Activated CD4-positive, alpha-beta T cell treated with anti-CD3 and anti-CD28 coated beads for 36 hours (primary cell): ENCODE results near the gene MGMT. TPM values are rescaled to one million over a fixed set of nuclear protein-coding genes. Genes with fewer than 3 reads are reported as not detected.

Source experiments
- ATAC-seq: fragments of 200-7000 bp; cut with Tn5 transposase; one replicate; pipeline ENCODE4 v1.10.0; 2021; ENCODE audit warnings: mild to moderate bottlenecking, moderate library complexity
- CTCF ChIA-PET: fragments of 350-600 bp; sonication (Branson Sonifier 250); formaldehyde crosslinking; loops from one replicate; lab custom pipeline; 2021; ENCODE audit warnings: antibody characterized with exemption; lab: Charles Lee
- POLR2A ChIA-PET: fragments of 350-600 bp; sonication (Branson Sonifier 250); formaldehyde crosslinking; loops from one replicate; lab custom pipeline; 2021; ENCODE audit warnings: antibody characterized with exemption, inconsistent platforms; lab: Charles Lee
- DNase-seq: peaks from one replicate; pipeline ENCODE4 v3.0.0-alpha.2; 2020
- H3K27ac Mint-ChIP-seq: one replicate; pipeline ENCODE4 v1.8.0; 2021; ENCODE audit warnings: mixed read lengths
- H3K27me3 Mint-ChIP-seq: one replicate; pipeline ENCODE4 v1.8.0; 2021; ENCODE audit warnings: mixed read lengths
- H3K36me3 Mint-ChIP-seq: one replicate; pipeline ENCODE4 v1.8.0; 2021; ENCODE audit warnings: low read depth, mixed read lengths
- H3K4me1 Mint-ChIP-seq: one replicate; pipeline ENCODE4 v1.8.0; 2021; ENCODE audit warnings: mixed read lengths
- H3K4me3 Mint-ChIP-seq: one replicate; pipeline ENCODE4 v1.8.0; 2021; ENCODE audit warnings: mild to moderate bottlenecking, moderate library complexity, mixed read lengths
- H3K9me3 Mint-ChIP-seq: one replicate; pipeline ENCODE4 v1.8.0; 2021; ENCODE audit warnings: low read depth, mixed read lengths
- intact Hi-C, 2 experiments: fragments of 100-400 bp; cut with DNase I in 1 of 2; cut with micrococcal nuclease in 1 of 2; formaldehyde crosslinking; loops; one replicate each; pipeline versions ENCODE4 v1.14.2 to v1.15.1; 2022 to 2024; cut with DNase I, micrococcal nuclease
- total RNA-seq, 2 experiments: library from RNA; stranded (reverse); gene quantifications; one replicate each; pipeline ENCODE4 v1.2.3, GENCODE V29; 2021

Gene MGMT
- total RNA-seq, 2 experiments from 2014 or later, result 18.0 to 22.8 TPM

DNA sequence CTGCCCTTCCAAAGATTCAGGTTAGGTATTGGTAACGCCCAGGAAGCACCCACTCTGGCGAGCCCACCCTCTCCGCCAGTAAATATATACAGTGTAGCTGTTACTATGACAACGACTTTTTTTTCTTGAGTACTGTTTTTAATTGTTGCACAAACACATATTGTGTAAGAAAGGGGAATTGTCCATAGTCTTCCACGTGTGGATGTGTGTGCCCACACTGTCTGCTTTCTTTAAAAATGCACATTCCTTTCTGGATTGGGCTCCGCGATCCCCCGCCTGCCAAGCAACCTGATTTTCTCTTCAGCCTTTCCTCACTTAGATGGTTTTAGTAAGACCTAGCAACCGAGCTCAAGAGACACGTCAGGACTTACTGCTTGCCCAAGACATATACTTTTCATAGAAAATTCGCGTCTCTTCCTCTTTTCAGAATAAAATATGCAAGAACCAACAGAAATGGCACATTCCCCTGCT lies 249.2 kb downstream of the MGMT start:
- POLR2A ChIA-PET, result interaction anchor here (0.6 kb wide), 1 partner anchor 243 kb away, joined by 3 read pairs; no protein-coding TSS in a partner anchor
- CTCF ChIA-PET, result no interaction called here
- Mint-ChIP-seq H3K27me3 (no peaks in the 10 kb centered on the region), H3K4me3 (no peak overlapping the region), H3K4me1 (no peaks in the 10 kb centered on the region), H3K9me3 (peaks cover 13% of the 10 kb centered on the region), H3K27ac (no peak overlapping the region), H3K36me3 (peaks cover 48% of the 10 kb centered on the region)
- intact Hi-C loops, result no loop called here
- ATAC-seq, result no peak
- DNase-seq, result no peak

DNA sequence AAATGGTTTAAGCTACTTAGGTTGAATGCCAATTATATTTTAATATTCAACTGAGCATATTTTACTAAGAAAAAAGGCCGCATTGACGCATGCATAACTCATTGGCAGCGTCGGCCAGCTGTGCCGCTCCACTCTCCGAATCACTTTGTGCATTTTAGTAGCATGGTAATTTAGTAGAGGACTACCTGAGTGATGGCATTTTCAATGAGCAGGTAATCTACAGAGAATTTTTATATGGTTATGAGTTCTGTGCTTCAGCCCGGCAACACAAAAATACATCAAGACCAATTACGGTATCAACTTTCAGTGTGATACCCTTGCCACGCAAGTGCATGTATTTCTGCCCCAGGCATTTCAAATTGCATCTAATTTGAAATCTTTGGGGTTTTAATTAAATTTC lies 249.8 kb downstream of the MGMT start:
- intact Hi-C loops, result no loop called here
- Mint-ChIP-seq H3K9me3 (peaks cover 13% of the 10 kb centered on the region), H3K27ac (no peak overlapping the region), H3K4me1 (no peaks in the 10 kb centered on the region), H3K36me3 (peaks cover 49% of the 10 kb centered on the region), H3K27me3 (no peaks in the 10 kb centered on the region), H3K4me3 (no peak overlapping the region)
- ATAC-seq (no peak), DNase-seq (no peak)
- POLR2A ChIA-PET, result no interaction called here
- CTCF ChIA-PET, result no interaction called here

DNA sequence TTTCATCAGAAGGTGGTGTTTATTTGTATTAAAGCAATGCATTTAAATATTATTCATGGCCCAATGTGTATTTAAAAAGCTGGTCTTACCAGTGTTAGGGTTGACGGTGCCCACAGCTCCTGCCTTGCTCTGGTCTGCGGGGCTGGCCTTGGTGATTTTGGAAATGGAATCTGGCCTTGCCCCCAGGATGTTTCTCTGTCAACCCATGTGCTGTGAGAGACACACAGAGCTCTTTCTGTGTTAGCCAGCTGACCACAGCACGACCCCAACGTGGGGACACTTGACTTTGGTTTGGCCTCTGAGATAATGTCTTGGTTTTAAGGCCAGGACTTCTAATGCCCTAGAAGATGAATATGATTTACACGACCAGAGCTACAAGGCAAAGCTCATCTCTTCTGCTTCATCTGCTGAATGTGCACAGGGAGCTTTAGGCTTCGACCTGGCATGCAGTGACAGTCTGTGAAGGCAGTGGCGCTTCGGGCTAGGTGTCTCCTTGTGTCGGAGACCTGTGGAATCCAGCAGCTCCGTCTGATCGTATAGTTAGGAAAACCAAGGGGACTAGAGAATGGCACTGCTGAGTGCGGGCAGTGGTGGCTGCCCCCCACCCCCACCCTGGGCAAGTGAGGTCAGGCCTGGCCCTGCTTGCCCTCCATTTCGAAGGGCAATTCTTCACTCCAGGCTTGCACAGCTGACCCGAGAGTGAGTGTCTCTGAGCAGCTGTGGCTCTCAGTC lies 250.9 kb downstream of the MGMT start:
- Mint-ChIP-seq H3K4me1 (no peaks in the 10 kb centered on the region), H3K27me3 (no peaks in the 10 kb centered on the region), H3K9me3 (peaks cover 13% of the 10 kb centered on the region), H3K27ac (no peak overlapping the region), H3K4me3 (no peak overlapping the region), H3K36me3 (peaks cover 54% of the 10 kb centered on the region)
- no peak for ATAC-seq
- ChIA-PET CTCF (no interaction called here), POLR2A (no interaction called here)
- no peak for DNase-seq
- intact Hi-C loops, result no loop called here

DNA sequence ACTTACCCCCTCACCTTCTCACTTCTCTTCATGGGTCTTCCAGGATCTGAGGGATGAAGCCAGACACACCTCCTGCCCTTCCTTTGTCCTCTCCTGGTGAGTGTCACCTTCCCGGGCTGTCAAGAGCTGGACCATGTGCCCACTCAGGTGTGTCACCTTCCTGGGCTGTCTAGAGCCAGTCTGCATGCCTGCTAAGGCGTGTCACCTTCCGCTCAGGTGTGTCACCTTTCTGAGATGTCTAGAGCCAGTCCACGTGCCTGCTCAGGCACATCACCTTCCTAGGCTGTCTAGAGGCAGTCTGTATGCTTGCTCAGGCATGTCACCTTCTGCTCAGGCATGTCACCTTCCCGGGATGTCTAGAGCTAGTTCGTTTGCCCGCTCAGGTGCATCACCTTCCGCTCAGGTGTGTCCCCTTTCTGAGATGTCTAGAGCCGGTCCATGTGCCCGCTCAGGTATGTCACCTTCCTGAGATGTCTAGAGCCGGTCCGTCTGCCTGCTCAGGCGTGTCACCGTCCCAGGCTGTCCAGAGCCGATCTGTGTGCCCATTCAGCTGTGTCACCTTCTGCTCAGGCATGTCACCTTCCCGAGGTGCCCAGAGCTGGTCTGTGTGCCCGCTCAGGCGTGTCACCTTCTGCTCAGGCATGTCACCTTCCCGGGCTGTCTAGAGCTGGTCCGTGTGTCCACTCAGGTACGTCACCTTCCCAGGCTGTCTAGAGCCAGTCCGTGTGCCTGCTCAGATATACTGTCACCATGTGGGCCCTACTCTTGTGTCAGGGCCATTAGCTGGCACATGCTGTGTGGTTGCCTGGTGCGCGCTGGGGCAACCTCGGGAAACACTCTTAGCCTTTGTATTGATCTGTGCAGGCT lies 251.7 kb downstream of the MGMT start:
- ChIA-PET CTCF (no interaction called here), POLR2A (no interaction called here)
- ATAC-seq (no peak), DNase-seq (no peak)
- Mint-ChIP-seq H3K27me3 (no peaks in the 10 kb centered on the region), H3K9me3 (peaks cover 13% of the 10 kb centered on the region), H3K27ac (no peak overlapping the region), H3K4me3 (no peak overlapping the region), H3K36me3 (peaks cover 55% of the 10 kb centered on the region), H3K4me1 (no peaks in the 10 kb centered on the region)
- intact Hi-C loops, result no loop called here

DNA sequence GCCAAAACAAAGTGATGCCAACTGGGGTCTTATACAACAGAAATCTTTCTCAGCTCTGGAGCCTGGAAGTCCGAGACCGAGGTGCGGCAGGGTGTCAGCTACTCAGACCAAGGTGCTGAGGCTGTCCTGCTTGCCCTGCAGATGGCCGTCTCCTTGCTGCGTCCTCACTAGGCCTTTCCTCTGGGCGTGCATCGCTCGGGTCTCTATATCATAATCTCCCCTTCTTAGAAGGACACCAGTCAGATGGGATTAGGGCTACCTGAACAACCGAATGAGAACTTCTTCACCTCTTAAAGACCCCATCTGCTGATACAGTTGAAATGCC lies 252.3 kb downstream of the MGMT start:
- H3K9me3 Mint-ChIP-seq, result peaks cover 13% of the 10 kb centered on the region
- CTCF ChIA-PET, result no interaction called here
- no peaks in the 10 kb centered on the region for H3K27me3 Mint-ChIP-seq
- intact Hi-C loops, result no loop called here
- POLR2A ChIA-PET, result no interaction called here
- no peak overlapping the region for H3K4me3 Mint-ChIP-seq
- no peak overlapping the region for H3K27ac Mint-ChIP-seq
- no peak for DNase-seq
- H3K4me1 Mint-ChIP-seq, result no peaks in the 10 kb centered on the region
- H3K36me3 Mint-ChIP-seq, result peaks cover 58% of the 10 kb centered on the region
- no peak for ATAC-seq

DNA sequence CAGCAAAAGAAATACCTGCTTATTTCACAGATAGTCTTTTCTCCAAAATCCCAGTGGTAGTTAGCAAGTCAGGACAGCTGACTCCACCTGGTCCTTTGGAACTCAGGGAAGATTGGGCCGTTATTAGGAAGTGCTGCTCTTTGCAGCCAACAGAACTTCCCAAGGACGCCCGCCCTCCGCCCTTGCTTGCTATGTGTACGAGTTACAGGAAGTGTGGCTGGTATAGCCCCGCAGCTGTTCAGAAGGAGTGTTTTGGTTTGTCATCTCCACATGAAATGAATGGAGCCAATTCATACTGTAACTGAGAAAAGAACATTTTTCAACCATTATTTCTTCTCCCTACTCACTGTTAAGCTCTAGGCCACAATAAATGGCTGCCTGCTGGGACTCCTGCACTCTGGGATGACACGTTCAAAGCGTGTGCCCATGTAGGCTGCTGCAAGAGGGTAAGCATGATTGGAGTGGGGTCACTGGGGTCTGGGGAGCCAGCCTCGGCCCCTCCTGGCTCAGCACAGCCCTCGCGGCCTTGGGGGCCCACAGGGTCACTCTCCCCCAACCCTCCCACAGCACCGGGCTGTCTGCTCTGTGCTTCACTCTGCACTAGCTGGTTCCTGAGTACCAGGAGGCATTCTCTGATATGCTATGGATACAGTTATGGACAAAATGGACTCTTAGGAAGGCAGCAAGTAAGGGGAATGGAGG lies 253.0 kb downstream of the MGMT start:
- DNase-seq (no peak), ATAC-seq (no peak)
- no peaks in the 10 kb centered on the region for H3K4me1 Mint-ChIP-seq
- H3K4me3 Mint-ChIP-seq, result no peak overlapping the region
- POLR2A ChIA-PET, result no interaction called here
- H3K9me3 Mint-ChIP-seq, result peaks cover 13% of the 10 kb centered on the region
- no peaks in the 10 kb centered on the region for H3K27me3 Mint-ChIP-seq
- peaks cover 62% of the 10 kb centered on the region for H3K36me3 Mint-ChIP-seq
- H3K27ac Mint-ChIP-seq, result no peak overlapping the region
- CTCF ChIA-PET, result no interaction called here
- intact Hi-C loops, result no loop called here

DNA sequence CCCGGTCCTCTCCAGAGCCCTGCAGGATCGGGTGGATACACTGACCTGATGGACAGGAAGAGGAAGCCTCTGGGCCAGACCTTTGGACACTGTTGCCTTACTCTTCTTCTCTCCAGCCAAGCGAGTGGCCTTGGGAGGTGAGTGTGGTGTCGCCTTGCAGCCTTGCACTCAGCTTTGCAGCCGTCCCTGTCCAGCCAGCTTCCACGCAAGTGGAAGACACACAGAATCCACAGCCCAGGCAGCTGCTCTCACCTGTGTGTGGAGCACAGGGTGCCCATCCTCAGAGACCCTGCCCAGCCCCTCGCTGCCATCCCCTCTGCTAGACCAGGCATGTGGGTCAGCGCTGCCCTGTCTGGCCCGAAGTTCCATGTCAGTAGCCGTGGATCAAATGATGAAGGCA lies 258.0 kb downstream of the MGMT start:
- ChIA-PET POLR2A (no interaction called here), CTCF (no interaction called here)
- Mint-ChIP-seq H3K4me1 (no peaks in the 10 kb centered on the region), H3K36me3 (peaks cover 46% of the 10 kb centered on the region), H3K9me3 (peaks cover 15% of the 10 kb centered on the region), H3K27me3 (no peaks in the 10 kb centered on the region), H3K4me3 (no peak overlapping the region), H3K27ac (no peak overlapping the region)
- no peak for DNase-seq
- intact Hi-C loops, result no loop called here
- ATAC-seq, result no peak

DNA sequence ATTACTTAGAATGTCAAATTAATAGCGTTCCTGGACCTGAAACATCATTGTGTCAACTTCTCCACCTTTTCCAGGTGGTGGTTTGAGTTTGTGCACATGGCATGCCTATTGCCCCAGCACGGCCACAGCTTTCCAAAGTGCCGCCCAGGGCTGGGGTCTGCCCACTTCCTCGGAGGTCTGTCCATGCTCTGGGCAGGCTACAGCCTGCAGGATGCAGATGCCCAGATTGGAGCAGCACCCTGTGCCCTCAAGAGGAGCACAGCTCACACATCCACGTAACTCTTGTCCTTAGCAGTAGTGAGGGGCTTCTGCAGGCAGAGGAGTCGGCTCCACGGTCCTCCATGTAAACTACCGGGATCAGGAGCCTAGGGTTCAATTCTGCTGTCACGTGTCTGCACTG lies 258.4 kb downstream of the MGMT start:
- no peaks in the 10 kb centered on the region for H3K27me3 Mint-ChIP-seq
- no peaks in the 10 kb centered on the region for H3K4me1 Mint-ChIP-seq
- peaks cover 44% of the 10 kb centered on the region for H3K36me3 Mint-ChIP-seq
- intact Hi-C loops, result no loop called here
- ATAC-seq (no peak), DNase-seq (no peak)
- H3K27ac Mint-ChIP-seq, result no peak overlapping the region
- no peak overlapping the region for H3K4me3 Mint-ChIP-seq
- ChIA-PET CTCF (no interaction called here), POLR2A (no interaction called here)
- H3K9me3 Mint-ChIP-seq, result peaks cover 16% of the 10 kb centered on the region

DNA sequence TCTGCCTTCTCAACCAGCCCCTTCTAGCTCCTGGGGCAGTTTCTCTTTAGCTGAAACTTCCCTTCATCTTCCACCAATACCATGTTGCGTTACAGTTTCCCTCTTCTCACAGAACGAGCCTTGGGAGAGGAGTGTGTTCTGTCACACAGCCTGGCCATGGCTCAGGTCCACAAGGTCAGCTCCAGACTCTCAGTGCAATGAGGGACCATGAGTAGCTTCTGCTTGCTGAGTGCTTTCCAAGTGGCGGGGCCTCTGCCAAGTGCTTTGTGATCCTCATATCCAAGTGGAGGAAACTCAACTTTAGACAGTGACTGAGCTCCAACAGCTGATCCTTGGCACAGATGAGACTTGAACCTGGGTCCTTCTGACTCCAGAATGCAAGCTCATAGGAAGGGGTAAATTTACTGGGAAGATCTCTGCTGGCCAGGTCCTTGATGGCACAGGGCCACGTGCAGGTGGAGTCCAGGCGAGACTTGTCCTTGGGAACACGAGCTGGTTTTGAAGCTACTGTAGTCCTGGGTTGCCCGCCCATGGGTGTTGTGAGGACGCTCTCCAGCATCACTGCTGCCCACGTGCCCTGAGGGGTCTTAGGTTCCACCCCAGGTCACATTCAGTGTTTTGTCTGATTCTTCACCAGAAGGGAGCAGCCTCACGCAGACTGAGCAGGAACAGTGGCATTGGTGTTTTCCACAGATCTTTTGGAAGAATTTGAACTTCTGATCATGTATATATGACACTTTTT lies 259.0 kb downstream of the MGMT start:
- no peak for DNase-seq
- intact Hi-C loops, result no loop called here
- H3K4me3 Mint-ChIP-seq, result no peak overlapping the region
- peaks cover 42% of the 10 kb centered on the region for H3K36me3 Mint-ChIP-seq
- no peaks in the 10 kb centered on the region for H3K4me1 Mint-ChIP-seq
- CTCF ChIA-PET, result no interaction called here
- no peaks in the 10 kb centered on the region for H3K27me3 Mint-ChIP-seq
- no peak for ATAC-seq
- POLR2A ChIA-PET, result no interaction called here
- H3K9me3 Mint-ChIP-seq, result peaks cover 12% of the 10 kb centered on the region
- no peak overlapping the region for H3K27ac Mint-ChIP-seq

DNA sequence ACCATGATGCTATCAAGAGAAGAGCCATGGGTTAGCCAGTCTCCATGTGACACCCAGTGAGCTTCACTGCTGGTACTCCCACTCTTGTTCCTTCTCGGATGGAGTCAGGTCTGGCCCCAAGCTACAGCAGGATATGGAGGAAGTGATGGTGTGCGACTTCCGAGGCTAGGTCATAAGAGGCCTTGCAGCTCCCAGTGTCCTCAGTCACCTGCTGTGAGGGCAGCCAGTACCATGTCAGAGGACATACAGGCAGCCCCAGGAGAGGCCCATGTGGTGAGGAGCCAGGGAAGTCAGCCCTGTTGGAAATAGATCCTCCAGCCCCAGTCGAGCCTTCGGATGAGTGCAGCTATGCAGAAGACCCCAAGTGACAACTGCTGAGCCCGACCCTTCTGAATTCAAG lies 260.0 kb downstream of the MGMT start:
- H3K27me3 Mint-ChIP-seq, result no peaks in the 10 kb centered on the region
- H3K27ac Mint-ChIP-seq, result no peak overlapping the region
- no peaks in the 10 kb centered on the region for H3K4me1 Mint-ChIP-seq
- ChIA-PET CTCF (no interaction called here), POLR2A (no interaction called here)
- peaks cover 13% of the 10 kb centered on the region for H3K9me3 Mint-ChIP-seq
- no peak overlapping the region for H3K4me3 Mint-ChIP-seq
- DNase-seq (no peak), ATAC-seq (no peak)
- intact Hi-C loops, result no loop called here
- peaks cover 41% of the 10 kb centered on the region for H3K36me3 Mint-ChIP-seq

DNA sequence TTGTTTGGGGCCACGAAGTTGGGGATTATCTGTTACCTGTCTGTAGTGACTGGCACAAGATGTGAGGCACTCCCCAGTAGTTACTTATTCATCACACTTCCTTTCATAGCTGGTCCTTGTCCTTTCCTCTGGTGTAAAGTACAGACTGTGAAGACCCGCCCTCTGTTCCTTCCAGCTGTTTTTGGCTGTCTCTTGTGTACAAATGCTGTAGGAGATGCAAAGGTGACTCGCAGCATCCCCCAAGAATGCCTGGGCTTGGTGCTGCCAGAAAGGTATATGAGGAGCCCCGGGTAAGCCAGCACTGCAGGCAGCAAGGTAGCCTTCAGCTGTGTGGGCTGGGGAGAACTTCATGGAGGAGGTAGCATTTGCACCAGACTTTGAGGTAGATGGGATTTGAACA lies 260.5 kb downstream of the MGMT start:
- ChIA-PET CTCF (no interaction called here), POLR2A (no interaction called here)
- intact Hi-C loops, result no loop called here
- Mint-ChIP-seq H3K27me3 (no peaks in the 10 kb centered on the region), H3K27ac (no peak overlapping the region), H3K4me1 (no peaks in the 10 kb centered on the region), H3K4me3 (no peak overlapping the region), H3K36me3 (peaks cover 37% of the 10 kb centered on the region), H3K9me3 (peaks cover 13% of the 10 kb centered on the region)
- no peak for DNase-seq
- no peak for ATAC-seq
